ENCODE data around the gene SHE. TPM values are rescaled to one million over a fixed set of nuclear protein-coding genes. Genes with fewer than 3 reads are reported as not detected.

SHE gene
- total RNA-seq, 1 donor from 2014 or later: 0.20 TPM

DNA sequence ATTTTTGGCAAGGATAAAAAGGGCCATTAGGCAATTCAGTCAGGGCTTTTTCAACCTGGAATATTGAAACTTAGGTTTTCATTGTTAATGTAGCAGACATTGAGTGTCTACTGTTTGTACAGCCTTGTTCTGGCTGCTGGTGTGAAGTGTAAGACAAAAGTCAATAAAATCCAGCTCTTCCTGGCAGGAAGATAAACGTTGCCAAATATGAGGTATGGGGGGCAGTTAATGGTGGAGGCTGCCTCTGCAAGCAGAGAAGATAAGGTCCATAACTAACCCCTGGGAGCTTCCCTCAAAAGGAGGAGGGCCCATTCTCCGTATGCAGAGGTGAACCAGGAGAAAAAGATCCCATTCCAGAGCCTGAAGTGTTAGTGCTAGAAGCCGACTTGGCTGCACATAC lies 19.5 kb upstream of the SHE start:
- H3K36me3 Mint-ChIP-seq (ENCODE audit: low read depth): no peaks in the 10 kb centered on the region
- TF ChIP-seq, protein P1, sequence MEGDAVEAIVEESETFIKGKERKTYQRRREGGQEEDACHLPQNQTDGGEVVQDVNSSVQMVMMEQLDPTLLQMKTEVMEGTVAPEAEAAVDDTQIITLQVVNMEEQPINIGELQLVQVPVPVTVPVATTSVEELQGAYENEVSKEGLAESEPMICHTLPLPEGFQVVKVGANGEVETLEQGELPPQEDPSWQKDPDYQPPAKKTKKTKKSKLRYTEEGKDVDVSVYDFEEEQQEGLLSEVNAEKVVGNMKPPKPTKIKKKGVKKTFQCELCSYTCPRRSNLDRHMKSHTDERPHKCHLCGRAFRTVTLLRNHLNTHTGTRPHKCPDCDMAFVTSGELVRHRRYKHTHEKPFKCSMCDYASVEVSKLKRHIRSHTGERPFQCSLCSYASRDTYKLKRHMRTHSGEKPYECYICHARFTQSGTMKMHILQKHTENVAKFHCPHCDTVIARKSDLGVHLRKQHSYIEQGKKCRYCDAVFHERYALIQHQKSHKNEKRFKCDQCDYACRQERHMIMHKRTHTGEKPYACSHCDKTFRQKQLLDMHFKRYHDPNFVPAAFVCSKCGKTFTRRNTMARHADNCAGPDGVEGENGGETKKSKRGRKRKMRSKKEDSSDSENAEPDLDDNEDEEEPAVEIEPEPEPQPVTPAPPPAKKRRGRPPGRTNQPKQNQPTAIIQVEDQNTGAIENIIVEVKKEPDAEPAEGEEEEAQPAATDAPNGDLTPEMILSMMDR (IDR thresholded peaks at IDR 0.05): no peak
- H3K4me1 Mint-ChIP-seq (ENCODE audit: low read depth): peaks cover 5% of the 10 kb centered on the region

DNA sequence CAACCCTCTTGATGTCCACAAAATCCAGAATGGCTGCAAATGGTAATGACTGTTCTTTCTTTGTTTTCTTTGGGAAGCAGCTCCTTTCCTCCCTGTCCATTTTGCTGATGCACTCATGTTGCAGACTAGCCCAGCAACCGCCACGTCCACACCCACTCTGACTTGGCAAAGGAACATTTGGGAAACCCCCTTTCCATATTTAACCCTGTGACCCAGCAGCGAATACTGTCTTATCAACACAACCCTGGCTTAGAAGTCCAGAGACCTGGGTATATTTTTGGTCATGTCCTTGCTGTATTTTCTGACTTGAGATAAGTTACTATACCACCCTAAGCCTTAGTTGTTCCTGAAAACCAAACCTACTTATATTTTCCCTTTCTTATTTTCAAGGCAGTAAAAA lies 18.1 kb upstream of the SHE start:
- H3K27ac Mint-ChIP-seq (ENCODE audit: unreplicated experiment): no peak overlapping the region
- peaks cover 33% of the 10 kb centered on the region for H3K27me3 Mint-ChIP-seq (ENCODE audit: low read depth)

More for the DNA sequence above, 19.5 kb upstream of the SHE start:
- H3K9me3 Mint-ChIP-seq (ENCODE audit: low read depth): no peaks in the 10 kb centered on the region
- H3K4me3 Mint-ChIP-seq (ENCODE audit: unreplicated experiment): no peak overlapping the region
- no peak overlapping the region for H3K27ac Mint-ChIP-seq (ENCODE audit: unreplicated experiment)
- peaks cover 21% of the 10 kb centered on the region for H3K27me3 Mint-ChIP-seq (ENCODE audit: low read depth)
- no peak for DNase-seq (ENCODE audit: low spot score)

DNA sequence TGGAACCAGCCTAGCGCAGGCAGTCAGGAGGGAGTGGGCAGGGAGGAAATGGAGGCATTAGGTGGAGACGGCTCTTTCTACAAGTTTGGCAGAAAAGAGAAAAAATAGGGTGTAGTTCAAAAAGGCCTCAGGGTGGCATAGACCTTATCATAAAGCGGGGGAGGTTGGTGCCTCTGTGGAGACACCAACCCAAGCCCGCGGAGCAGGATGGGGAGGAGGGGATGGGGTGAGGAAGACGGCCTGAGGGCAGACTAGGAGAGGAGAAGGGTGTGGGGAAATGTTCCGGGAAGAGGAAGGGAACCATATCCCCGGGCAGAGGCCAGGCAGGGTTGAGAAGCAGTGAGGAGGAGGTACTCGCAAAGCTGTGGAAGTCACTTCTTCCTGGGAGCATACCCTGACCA lies 17.4 kb upstream of the SHE start:
- H3K36me3 Mint-ChIP-seq (ENCODE audit: low read depth): peaks cover 2% of the 10 kb centered on the region
- no peaks in the 10 kb centered on the region for H3K9me3 Mint-ChIP-seq (ENCODE audit: low read depth)
- H3K4me3 Mint-ChIP-seq (ENCODE audit: unreplicated experiment): no peak overlapping the region
- no peak overlapping the region for H3K27ac Mint-ChIP-seq (ENCODE audit: unreplicated experiment)
- no peak for DNase-seq (ENCODE audit: low spot score)
- TF ChIP-seq, protein P1 (IDR thresholded peaks at IDR 0.05): no peak
- peaks cover 36% of the 10 kb centered on the region for H3K27me3 Mint-ChIP-seq (ENCODE audit: low read depth)
- peaks cover 5% of the 10 kb centered on the region for H3K4me1 Mint-ChIP-seq (ENCODE audit: low read depth)

More for the DNA sequence above, 18.1 kb upstream of the SHE start:
- Mint-ChIP-seq H3K9me3 (ENCODE audit: low read depth) (no peaks in the 10 kb centered on the region), H3K4me3 (ENCODE audit: unreplicated experiment) (no peak overlapping the region), H3K4me1 (ENCODE audit: low read depth) (peaks cover 5% of the 10 kb centered on the region), H3K36me3 (ENCODE audit: low read depth) (peaks cover 2% of the 10 kb centered on the region)
- TF ChIP-seq, protein P1 (IDR thresholded peaks at IDR 0.05): no peak
- no peak for DNase-seq (ENCODE audit: low spot score)

DNA sequence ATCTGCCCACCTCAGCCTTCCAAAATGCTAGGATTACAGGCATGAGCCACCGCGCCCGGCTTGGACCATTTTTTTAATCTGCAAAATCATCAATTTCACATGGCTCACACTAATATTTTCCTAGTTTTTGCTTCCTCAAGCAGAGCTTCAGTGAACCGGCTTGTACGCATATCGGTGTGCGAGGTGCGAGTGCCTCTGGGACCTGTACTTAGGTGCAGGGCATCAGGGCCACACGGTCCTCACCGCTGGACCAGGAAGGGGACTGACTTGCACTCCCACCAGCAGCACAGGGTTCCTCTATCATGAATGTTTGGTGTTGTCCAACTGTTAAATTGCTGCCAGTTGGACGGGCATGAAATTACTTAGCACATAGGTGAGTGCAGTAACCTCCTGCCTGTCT lies 15.4 kb upstream of the SHE start:
- H3K36me3 Mint-ChIP-seq (ENCODE audit: low read depth): peaks cover 2% of the 10 kb centered on the region
- no peaks in the 10 kb centered on the region for H3K9me3 Mint-ChIP-seq (ENCODE audit: low read depth)
- TF ChIP-seq, protein P1 (IDR thresholded peaks at IDR 0.05): no peak
- peaks cover 5% of the 10 kb centered on the region for H3K4me1 Mint-ChIP-seq (ENCODE audit: low read depth)
- no peak for DNase-seq (ENCODE audit: low spot score)
- H3K27me3 Mint-ChIP-seq (ENCODE audit: low read depth): peaks cover 47% of the 10 kb centered on the region
- H3K4me3 Mint-ChIP-seq (ENCODE audit: unreplicated experiment): no peak overlapping the region
- no peak overlapping the region for H3K27ac Mint-ChIP-seq (ENCODE audit: unreplicated experiment)

DNA sequence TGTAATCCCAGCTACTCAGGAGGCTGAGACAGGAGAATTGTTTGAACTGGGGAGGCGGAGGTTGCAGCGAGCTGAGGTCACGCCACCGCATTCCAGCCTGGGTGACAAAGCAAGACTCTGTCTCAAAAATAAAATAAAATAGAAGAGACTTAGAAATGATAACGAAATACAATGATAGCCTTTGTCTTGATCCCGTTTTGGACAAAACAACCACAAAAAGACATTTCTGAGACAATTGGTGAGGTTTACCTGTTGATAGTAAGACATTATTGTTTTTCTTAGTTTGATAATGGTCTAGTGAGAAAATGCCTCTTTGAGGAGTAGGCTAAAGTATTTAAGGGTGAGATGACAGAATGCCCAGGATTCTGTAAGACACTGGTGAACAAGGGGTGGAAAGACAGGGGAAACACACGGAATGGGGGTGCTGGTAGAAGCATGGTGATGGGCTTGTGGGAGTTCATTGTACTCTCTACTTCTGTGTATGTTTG lies 11.9 kb upstream of the SHE start:
- no peaks in the 10 kb centered on the region for H3K9me3 Mint-ChIP-seq (ENCODE audit: low read depth)
- no peak overlapping the region for H3K4me3 Mint-ChIP-seq (ENCODE audit: unreplicated experiment)
- peaks cover 55% of the 10 kb centered on the region for H3K27me3 Mint-ChIP-seq (ENCODE audit: low read depth)
- H3K27ac Mint-ChIP-seq (ENCODE audit: unreplicated experiment): no peak overlapping the region
- no peak for DNase-seq (ENCODE audit: low spot score)
- H3K4me1 Mint-ChIP-seq (ENCODE audit: low read depth): no peaks in the 10 kb centered on the region
- TF ChIP-seq, protein P1 (IDR thresholded peaks at IDR 0.05): no peak
- H3K36me3 Mint-ChIP-seq (ENCODE audit: low read depth): peaks cover 2% of the 10 kb centered on the region
